Measurements from ENCODE around the gene IGFBP6.
A peak's percentile ranks its signal among the peaks of the same experiment; 100 is the strongest.

IGFBP6 gene

DNA sequence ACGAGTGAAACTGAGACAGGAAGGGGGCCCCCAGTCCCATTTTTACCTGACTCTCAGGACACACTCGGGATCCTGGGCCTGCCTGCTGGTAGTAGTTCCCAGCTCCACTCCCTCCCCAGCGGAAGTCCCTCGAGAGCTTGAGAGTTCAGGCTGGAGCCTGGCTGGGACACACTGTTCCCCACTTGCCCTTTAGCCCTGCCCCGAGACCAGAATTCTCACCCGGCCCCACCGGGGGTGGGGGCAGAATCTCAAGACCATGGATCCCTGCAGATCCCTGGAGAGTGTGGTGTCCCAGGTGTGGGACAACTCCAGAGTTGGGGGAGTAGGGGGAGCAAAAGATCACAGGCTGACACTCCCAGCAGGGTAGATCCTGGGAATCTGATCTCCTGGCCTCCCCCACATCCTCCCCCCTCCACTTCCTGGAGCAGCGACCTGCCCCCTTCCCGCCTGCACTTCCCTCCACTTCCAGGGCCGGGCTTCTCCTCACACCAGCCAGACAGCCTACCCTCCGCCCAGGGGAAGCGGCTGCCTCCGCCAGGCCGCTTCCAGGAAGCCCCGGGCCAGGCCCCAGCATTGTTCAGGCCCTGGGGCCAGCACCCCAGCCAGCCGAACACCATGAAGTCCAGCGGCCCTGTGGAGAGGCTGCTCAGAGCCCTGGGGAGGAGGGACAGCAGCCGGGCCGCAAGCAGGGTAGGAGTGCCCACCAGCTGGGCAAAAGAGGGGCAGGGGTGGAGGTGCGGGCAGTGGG is 47.7 kb upstream of the IGFBP6 start, which contains the start of gene TNS2:
TSS of gene TNS2 (plus strand) at position 495 of the 748 bp plus-strand sequence. CDS start at position 616, 121 bp downstream.
- TF ChIP-seq TOX (CRISPR knock-in tag; IDR thresholded peaks at IDR 0.05; ENCODE audit: borderline replicate concordance) (no peak), CSDC2 (CRISPR knock-in tag; IDR thresholded peaks at IDR 0.05) (no peak), ARNTL (CRISPR knock-in tag; IDR thresholded peaks at IDR 0.05; ENCODE audit: borderline replicate concordance, low read depth) (no peak), PATZ1 (CRISPR knock-in tag; IDR thresholded peaks at IDR 0.05; ENCODE audit: borderline replicate concordance) (no peak), GLIS3 (CRISPR knock-in tag; IDR thresholded peaks at IDR 0.05) (no peak), ZNF70 (CRISPR knock-in tag; IDR thresholded peaks at IDR 0.05) (no peak), ZFP3 (CRISPR knock-in tag; IDR thresholded peaks at IDR 0.05) (no peak)
- peak; percentile 8 for ATAC-seq

- no peak for TF ChIP-seq ARNTL (CRISPR knock-in tag; IDR thresholded peaks at IDR 0.05; ENCODE audit: borderline replicate concordance, low read depth)
- no peak for TF ChIP-seq PATZ1 (CRISPR knock-in tag; IDR thresholded peaks at IDR 0.05; ENCODE audit: borderline replicate concordance)
- ATAC-seq: no peak
Observed at GRCh38 chr12:53050426-53051057, 46.9 kb upstream of the IGFBP6 start.

DNA sequence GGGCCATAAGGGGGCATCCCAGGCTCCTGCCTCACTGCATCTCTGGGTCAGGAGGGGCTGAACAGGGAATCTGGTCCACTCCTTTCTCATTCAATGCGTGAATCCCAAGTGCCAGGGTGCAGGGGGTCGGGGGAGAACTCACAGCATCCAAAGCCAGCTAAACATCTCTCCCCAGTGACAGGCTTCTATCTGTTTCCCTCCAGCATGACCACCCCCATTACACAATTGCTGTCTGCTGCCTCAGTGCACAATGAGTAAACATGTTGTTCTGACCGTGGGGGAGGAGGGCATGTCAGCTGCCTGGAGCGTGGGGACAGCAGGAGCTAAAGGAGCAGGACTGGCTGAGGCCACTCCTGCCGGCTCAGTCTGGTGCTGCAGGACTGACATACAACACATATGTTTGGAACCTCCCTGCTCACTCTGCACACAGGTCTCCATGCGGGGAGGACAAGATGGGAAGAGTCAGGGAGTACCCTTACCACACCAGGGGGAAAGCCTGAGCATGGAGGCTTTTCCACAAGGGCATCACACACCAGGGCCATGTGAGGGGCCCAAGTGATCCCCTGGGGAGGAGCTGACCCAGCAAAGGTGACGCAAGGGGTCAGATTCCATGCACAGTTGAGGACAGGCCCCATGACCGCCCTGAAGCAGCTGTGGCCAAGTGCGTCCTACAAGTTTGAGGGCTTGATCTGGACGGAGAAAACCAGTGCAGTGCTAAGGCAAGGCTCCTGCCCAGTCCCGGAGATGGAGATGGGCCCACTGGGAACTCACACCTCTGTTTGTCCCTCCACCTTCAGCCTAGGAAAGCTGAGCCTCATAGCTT is 46.2 kb upstream of the IGFBP6 start:
- no peak for TF ChIP-seq TSHZ2 (CRISPR knock-in tag; IDR thresholded peaks at IDR 0.05)
- TF ChIP-seq RARB (CRISPR knock-in tag; IDR thresholded peaks at IDR 0.05): no peak
- no peak for TF ChIP-seq PATZ1 (CRISPR knock-in tag; IDR thresholded peaks at IDR 0.05; ENCODE audit: borderline replicate concordance)
- TF ChIP-seq TOX (CRISPR knock-in tag; IDR thresholded peaks at IDR 0.05; ENCODE audit: borderline replicate concordance): no peak
- TF ChIP-seq, protein P1, sequence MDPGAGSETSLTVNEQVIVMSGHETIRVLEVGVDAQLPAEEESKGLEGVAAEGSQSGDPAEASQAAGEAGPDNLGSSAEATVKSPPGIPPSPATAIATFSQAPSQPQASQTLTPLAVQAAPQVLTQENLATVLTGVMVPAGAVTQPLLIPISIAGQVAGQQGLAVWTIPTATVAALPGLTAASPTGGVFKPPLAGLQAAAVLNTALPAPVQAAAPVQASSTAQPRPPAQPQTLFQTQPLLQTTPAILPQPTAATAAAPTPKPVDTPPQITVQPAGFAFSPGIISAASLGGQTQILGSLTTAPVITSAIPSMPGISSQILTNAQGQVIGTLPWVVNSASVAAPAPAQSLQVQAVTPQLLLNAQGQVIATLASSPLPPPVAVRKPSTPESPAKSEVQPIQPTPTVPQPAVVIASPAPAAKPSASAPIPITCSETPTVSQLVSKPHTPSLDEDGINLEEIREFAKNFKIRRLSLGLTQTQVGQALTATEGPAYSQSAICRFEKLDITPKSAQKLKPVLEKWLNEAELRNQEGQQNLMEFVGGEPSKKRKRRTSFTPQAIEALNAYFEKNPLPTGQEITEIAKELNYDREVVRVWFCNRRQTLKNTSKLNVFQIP (CRISPR knock-in tag; IDR thresholded peaks at IDR 0.05; ENCODE audit: borderline replicate concordance, low read depth): no peak
- TF ChIP-seq GLIS3 (CRISPR knock-in tag; IDR thresholded peaks at IDR 0.05): no peak
- TF ChIP-seq SNAI2 (CRISPR knock-in tag; IDR thresholded peaks at IDR 0.05): no peak
- no peak for TF ChIP-seq ISL1 (CRISPR knock-in tag; IDR thresholded peaks at IDR 0.05)
- no peak for TF ChIP-seq TCF4 (CRISPR knock-in tag; IDR thresholded peaks at IDR 0.05; ENCODE audit: borderline replicate concordance)
- TF ChIP-seq ZFP30 (CRISPR knock-in tag; IDR thresholded peaks at IDR 0.05): no peak
- TF ChIP-seq CREB5 (CRISPR knock-in tag; IDR thresholded peaks at IDR 0.05; ENCODE audit: low read depth): no peak
- TF ChIP-seq ZFP3 (CRISPR knock-in tag; IDR thresholded peaks at IDR 0.05): no peak
- TF ChIP-seq PPARA (CRISPR knock-in tag; IDR thresholded peaks at IDR 0.05; ENCODE audit: borderline replicate concordance): no peak
- no peak for TF ChIP-seq BACH2 (CRISPR knock-in tag; IDR thresholded peaks at IDR 0.05; ENCODE audit: borderline replicate concordance)
- no peak for TF ChIP-seq ZC3H10 (CRISPR knock-in tag; IDR thresholded peaks at IDR 0.05)
- TF ChIP-seq ZNF8 (CRISPR knock-in tag; IDR thresholded peaks at IDR 0.05): no peak
- ATAC-seq: no peak
